ENCODE results near the gene SMURF2. TPM values are rescaled to one million over a fixed set of nuclear protein-coding genes. Genes with fewer than 3 reads are reported as not detected.

Gene SMURF2
- polyA plus RNA-seq, 2 of the 4 experiments (the other 2 are of a cell fraction): 16.7 to 26.3 TPM

DNA sequence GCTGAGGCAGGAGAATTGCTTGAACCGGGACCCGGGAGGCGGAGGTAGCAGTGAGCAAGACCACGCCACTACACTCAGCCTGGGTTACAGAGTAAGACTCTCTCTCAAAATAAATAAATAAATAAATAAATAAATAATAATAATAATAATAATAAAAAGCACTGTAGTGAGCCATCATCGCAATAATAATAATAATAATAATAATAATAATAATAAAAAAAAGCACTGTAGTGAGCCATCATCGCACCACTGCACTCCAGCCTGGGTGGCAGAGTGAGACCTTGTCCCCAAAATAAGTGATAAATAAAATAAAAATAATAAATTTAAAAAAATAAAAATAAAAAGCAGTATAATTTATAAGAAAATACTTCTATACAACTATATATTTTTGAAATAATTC, 40.3 kb downstream of the SMURF2 start:
- CTCF ChIA-PET: no interaction called here

DNA sequence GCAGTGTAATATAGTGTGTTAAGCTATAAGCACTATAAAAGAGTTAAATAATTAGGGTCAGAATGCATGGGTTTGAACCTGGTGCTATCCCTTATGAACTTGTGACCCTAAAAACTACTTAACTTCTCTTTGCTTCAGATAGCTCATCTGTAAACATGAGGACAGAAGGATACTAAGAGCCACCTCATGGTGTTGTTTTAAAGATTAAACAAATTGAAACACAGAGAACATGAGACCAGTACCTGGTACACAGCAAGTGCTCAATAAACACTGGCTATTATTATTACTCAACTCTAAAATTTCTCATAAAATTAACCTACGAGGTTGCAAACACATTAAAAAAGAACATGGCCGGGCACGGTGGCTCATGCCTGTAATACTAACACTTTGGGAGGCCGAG, 43.3 kb downstream of the SMURF2 start:
- Histone ChIP-seq H3K4me2 (no peak overlapping the region), H3K4me1 (peaks cover 50% of the 10 kb centered on the region), H3K4me3 (no peak overlapping the region), H3K27ac (no peak overlapping the region), H3K9me3 (no peaks in the 10 kb centered on the region)
- FAIRE-seq (no peak), ATAC-seq (no peak), DNase-seq (ENCODE audit: low read depth in 1 of 2, low spot score in 1 of 2) (no peak)
- WGBS (ENCODE audit: missing lambda C conversion rate): 87% methylated on average over 4 of the region's 4 CpGs
- ChIA-PET CTCF (interaction anchor here (1.3 to 1.5 kb wide), 2 partner anchors 30 to 33 kb away, joined by 4 to 5 read pairs; no protein-coding TSS in a partner anchor), POLR2A (no interaction called here)
- TF ChIP-seq, protein P1, sequence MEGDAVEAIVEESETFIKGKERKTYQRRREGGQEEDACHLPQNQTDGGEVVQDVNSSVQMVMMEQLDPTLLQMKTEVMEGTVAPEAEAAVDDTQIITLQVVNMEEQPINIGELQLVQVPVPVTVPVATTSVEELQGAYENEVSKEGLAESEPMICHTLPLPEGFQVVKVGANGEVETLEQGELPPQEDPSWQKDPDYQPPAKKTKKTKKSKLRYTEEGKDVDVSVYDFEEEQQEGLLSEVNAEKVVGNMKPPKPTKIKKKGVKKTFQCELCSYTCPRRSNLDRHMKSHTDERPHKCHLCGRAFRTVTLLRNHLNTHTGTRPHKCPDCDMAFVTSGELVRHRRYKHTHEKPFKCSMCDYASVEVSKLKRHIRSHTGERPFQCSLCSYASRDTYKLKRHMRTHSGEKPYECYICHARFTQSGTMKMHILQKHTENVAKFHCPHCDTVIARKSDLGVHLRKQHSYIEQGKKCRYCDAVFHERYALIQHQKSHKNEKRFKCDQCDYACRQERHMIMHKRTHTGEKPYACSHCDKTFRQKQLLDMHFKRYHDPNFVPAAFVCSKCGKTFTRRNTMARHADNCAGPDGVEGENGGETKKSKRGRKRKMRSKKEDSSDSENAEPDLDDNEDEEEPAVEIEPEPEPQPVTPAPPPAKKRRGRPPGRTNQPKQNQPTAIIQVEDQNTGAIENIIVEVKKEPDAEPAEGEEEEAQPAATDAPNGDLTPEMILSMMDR (IDR thresholded peaks at IDR 0.05): no peak
- TF ChIP-seq JUNB (IDR thresholded peaks at IDR 0.05) (no peak), RAD21 (conservative IDR thresholded peaks at IDR 0.05 in 1 of 2, IDR thresholded peaks at IDR 0.05 in 1 of 2) (no peak), EHF (CRISPR knock-in tag; IDR thresholded peaks at IDR 0.05) (no peak), JUN (IDR thresholded peaks at IDR 0.05) (no peak)
- TF ChIP-seq, protein P2, sequence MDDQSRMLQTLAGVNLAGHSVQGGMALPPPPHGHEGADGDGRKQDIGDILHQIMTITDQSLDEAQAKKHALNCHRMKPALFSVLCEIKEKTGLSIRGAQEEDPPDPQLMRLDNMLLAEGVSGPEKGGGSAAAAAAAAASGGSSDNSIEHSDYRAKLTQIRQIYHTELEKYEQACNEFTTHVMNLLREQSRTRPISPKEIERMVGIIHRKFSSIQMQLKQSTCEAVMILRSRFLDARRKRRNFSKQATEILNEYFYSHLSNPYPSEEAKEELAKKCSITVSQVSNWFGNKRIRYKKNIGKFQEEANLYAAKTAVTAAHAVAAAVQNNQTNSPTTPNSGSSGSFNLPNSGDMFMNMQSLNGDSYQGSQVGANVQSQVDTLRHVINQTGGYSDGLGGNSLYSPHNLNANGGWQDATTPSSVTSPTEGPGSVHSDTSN (IDR thresholded peaks at IDR 0.05): no peak
- TF ChIP-seq, protein P3, sequence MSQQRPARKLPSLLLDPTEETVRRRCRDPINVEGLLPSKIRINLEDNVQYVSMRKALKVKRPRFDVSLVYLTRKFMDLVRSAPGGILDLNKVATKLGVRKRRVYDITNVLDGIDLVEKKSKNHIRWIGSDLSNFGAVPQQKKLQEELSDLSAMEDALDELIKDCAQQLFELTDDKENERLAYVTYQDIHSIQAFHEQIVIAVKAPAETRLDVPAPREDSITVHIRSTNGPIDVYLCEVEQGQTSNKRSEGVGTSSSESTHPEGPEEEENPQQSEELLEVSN (IDR thresholded peaks at IDR 0.05; ENCODE audit: borderline replicate concordance, low read depth): no peak

More for the DNA sequence above, 40.3 kb downstream of the SMURF2 start:
- DNase-seq (ENCODE audit: low read depth in 1 of 2, low spot score in 1 of 2): no peak
- TF ChIP-seq, protein P4, sequence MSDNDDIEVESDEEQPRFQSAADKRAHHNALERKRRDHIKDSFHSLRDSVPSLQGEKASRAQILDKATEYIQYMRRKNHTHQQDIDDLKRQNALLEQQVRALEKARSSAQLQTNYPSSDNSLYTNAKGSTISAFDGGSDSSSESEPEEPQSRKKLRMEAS (IDR thresholded peaks at IDR 0.05): no peak
- TF ChIP-seq FOSB (CRISPR knock-in tag; IDR thresholded peaks at IDR 0.05) (no peak), POLR2A (IDR thresholded peaks at IDR 0.05; ENCODE audit: low read length) (no peak), RCOR1 (IDR thresholded peaks at IDR 0.05; ENCODE audit: low read depth, low read length) (no peak), EHF (CRISPR knock-in tag; IDR thresholded peaks at IDR 0.05) (no peak), SREBF2 (IDR thresholded peaks at IDR 0.05) (no peak), ESRRA (IDR thresholded peaks at IDR 0.05; ENCODE audit: borderline replicate concordance, low read length) (no peak), RARB (CRISPR knock-in tag; IDR thresholded peaks at IDR 0.05) (no peak), BHLHE40 (IDR thresholded peaks at IDR 0.05; ENCODE audit: low read depth, low read length) (no peak)
- TF ChIP-seq, protein P3 (IDR thresholded peaks at IDR 0.05; ENCODE audit: borderline replicate concordance, low read depth): no peak
- TF ChIP-seq, protein P1 (IDR thresholded peaks at IDR 0.05): no peak
- WGBS (ENCODE audit: missing lambda C conversion rate): 98% methylated on average over 6 of the region's 6 CpGs
- POLR2A ChIA-PET: no interaction called here
- Histone ChIP-seq H3K4me2 (no peak overlapping the region), H3K9me3 (no peaks in the 10 kb centered on the region), H3K27ac (no peak overlapping the region), H3K4me1 (peaks cover 41% of the 10 kb centered on the region), H3K4me3 (no peak overlapping the region)
- no peak for FAIRE-seq
- ATAC-seq: no peak

DNA sequence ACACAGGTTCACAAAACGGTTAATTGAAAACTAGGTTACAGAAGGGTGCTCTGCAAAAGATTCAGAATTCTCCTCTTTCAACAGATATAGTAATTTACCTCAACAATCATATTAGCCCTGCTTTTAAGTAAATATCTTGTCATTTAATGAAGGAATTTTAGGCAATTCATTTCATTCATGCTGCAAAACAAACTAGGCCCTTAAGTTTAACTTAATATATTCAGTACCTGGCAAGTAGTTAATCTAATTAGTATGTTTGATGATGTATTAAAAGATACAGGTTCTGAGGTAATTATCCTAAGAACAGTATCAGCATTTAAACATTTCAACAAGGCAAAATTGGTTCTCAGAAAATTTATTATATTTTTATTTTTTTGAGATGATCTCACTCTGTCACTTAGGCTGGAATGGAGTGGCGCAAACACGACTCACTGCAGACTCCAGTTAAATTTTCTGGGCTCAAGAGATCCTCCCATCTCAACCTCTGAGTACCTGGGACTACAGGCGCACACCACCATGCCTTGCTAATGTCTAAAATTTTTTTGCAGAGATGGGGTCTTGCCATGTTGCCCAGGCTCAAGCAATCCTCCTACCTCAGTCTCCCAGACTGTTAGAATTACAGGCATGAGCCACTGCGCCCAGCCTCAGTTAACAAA, 44.9 kb downstream of the SMURF2 start:
- WGBS (ENCODE audit: missing lambda C conversion rate): 89% methylated on average over 5 of the region's 5 CpGs
- FAIRE-seq (no peak), ATAC-seq (no peak), DNase-seq (ENCODE audit: low read depth in 1 of 2, low spot score in 1 of 2) (no peak)
- Histone ChIP-seq H3K4me2 (no peak overlapping the region), H3K9me3 (no peaks in the 10 kb centered on the region), H3K4me3 (no peak overlapping the region), H3K27ac (no peak overlapping the region), H3K4me1 (peaks cover 34% of the 10 kb centered on the region)
- no peak for TF ChIP-seq JUNB (IDR thresholded peaks at IDR 0.05)
- TF ChIP-seq HDAC2 (IDR thresholded peaks at IDR 0.05): no peak
- TF ChIP-seq CHD2 (IDR thresholded peaks at IDR 0.05; ENCODE audit: low read length, partially characterized antibody): no peak
- no peak for TF ChIP-seq CHD4 (IDR thresholded peaks at IDR 0.05; ENCODE audit: borderline replicate concordance)
- no peak for TF ChIP-seq ZFP36 (IDR thresholded peaks at IDR 0.05; ENCODE audit: borderline replicate concordance, partially characterized antibody)
- no peak for TF ChIP-seq HEYL (CRISPR knock-in tag; IDR thresholded peaks at IDR 0.05)
- no peak for TF ChIP-seq RCOR1 (IDR thresholded peaks at IDR 0.05; ENCODE audit: low read depth, low read length)
- no peak for TF ChIP-seq RAD21 (conservative IDR thresholded peaks at IDR 0.05 in 1 of 2, IDR thresholded peaks at IDR 0.05 in 1 of 2)
- no peak for TF ChIP-seq ESRRA (IDR thresholded peaks at IDR 0.05; ENCODE audit: borderline replicate concordance, low read length)
- no peak for TF ChIP-seq NFE2L2 (conservative IDR thresholded peaks at IDR 0.05; ENCODE audit: low read length)
- TF ChIP-seq MAFK (IDR thresholded peaks at IDR 0.05; ENCODE audit: partially characterized antibody): no peak
- TF ChIP-seq RARB (CRISPR knock-in tag; IDR thresholded peaks at IDR 0.05): no peak
- TF ChIP-seq, protein P1 (IDR thresholded peaks at IDR 0.05): no peak
- no peak for TF ChIP-seq CEBPB (IDR thresholded peaks at IDR 0.05)
- no peak for TF ChIP-seq TP53 (CRISPR knock-in tag; IDR thresholded peaks at IDR 0.05)
- ChIA-PET POLR2A (no interaction called here), CTCF (interaction anchor here (0.6 to 1.5 kb wide), 5 partner anchors 24 to 160 kb away, joined by 3 to 5 read pairs (median 3); no protein-coding TSS in a partner anchor)
